HCT116 (cell line): ENCODE data around the gene PDILT.

Source experiments
- EZH2 ChIP-seq: fragments of 200-600 bp; sonication (generic); IDR thresholded peaks from 2 replicates; pipeline ENCODE4 v1.6.1; 2017; ENCODE audit warnings: antibody characterized with exemption, mixed run types
- POLR2A ChIP-seq: IDR thresholded peaks from 2 replicates; pipeline ENCODE4 v1.7.0; 2011; ENCODE audit warnings: borderline replicate concordance; ENCODE audit not compliant: insufficient read depth, insufficient read length; ENCODE audit errors: extremely low read depth
- POLR2AphosphoS5 ChIP-seq: IDR thresholded peaks from 2 replicates; pipeline ENCODE4 v1.6.1; 2011; ENCODE audit warnings: mild to moderate bottlenecking, low read depth, low read length, moderate library complexity
- TF ChIP-seq, protein P1 (sequence below), 3 experiments: fragments of 200-600 bp in 1 of 3; sonication (generic) in 1 of 3; IDR thresholded peaks in 2 of 3; conservative IDR thresholded peaks in 1 of 3; 2 replicates each; pipeline ENCODE4 v1.5.1; 2012 to 2017; ENCODE audit warnings: low read depth in 2 of 3, low read length in 2 of 3, antibody characterized with exemption in 1 of 3, borderline replicate concordance in 1 of 3, control low read depth in 1 of 3, mild to moderate bottlenecking in 1 of 3, mixed read lengths in 1 of 3, mixed run types in 1 of 3, moderate library complexity in 1 of 3; ENCODE audit not compliant: insufficient read depth in 1 of 3

DNA sequence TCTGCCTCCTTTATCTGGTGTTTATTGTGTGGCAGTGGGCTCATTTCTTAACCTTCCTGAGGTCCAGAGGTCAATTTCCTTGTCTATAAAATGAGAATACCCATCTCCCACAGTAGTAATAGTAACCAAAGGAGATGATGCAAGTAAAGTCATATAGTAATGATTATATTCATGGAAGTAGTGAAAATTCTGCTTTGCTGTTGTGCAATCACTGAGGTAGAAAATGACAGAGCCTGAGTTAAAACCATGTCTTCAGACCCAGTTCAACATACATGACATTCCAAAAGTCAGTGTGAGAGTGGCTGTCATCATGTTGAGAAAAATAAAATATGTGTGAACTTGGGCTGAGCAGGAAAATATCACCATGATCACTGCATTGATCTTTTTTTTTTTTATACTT, 51.2 kb downstream of the PDILT start:
- TF ChIP-seq, protein P1, sequence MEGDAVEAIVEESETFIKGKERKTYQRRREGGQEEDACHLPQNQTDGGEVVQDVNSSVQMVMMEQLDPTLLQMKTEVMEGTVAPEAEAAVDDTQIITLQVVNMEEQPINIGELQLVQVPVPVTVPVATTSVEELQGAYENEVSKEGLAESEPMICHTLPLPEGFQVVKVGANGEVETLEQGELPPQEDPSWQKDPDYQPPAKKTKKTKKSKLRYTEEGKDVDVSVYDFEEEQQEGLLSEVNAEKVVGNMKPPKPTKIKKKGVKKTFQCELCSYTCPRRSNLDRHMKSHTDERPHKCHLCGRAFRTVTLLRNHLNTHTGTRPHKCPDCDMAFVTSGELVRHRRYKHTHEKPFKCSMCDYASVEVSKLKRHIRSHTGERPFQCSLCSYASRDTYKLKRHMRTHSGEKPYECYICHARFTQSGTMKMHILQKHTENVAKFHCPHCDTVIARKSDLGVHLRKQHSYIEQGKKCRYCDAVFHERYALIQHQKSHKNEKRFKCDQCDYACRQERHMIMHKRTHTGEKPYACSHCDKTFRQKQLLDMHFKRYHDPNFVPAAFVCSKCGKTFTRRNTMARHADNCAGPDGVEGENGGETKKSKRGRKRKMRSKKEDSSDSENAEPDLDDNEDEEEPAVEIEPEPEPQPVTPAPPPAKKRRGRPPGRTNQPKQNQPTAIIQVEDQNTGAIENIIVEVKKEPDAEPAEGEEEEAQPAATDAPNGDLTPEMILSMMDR (IDR thresholded peaks at IDR 0.05 in 2 of 3, conservative IDR thresholded peaks at IDR 0.05 in 1 of 3; ENCODE audit: borderline replicate concordance in 1 of 3, insufficient read depth in 1 of 3, low read depth in 2 of 3, low read length in 2 of 3): no peak
- TF ChIP-seq POLR2A (no peak), EZH2 (no peak), POLR2AphosphoS5 (no peak)
